Central memory CD4-positive, alpha-beta T cell (primary cell): ENCODE data around the gene MTURN.

ENCODE experiments used
- DNase-seq: peaks from one replicate; pipeline ENCODE4 v3.0.0; 2022

MTURN gene

GRCh38 chr7:30162622-30163124, 27.9 kb downstream of the MTURN start:
- no peak for DNase-seq

DNA sequence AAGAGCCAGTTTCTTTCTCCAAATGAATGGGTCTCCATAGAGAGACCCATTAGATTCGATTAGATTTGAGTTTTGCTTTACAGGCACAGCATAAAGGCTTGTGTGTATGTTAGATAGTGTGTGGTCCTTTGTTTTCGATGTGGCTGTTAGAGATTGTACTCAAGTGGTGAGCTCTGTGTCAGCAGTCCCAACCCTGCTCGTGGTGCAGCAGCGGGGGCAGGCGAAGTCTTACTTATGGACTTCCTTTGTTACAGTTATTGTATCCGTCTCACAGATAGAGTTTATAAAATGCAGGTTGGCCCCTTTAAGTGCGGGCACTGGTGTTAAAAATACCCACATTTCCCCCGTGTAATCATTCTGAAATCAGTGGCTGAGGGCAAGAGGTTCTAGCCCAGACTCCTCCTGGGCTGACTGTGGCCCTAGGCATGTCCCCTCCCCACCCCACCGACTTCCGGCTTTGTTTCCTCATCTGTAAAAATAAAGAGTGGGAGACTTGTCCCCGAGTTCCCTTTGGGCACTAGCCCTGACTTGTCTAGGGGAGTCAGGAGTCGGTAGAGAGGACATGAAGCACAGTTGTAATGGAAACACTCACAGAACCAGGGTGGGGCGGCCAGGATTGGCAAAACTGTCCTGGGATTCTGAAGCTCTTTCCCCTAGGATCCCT, 28.6 kb downstream of the MTURN start:
- DNase-seq, result no peak

DNA sequence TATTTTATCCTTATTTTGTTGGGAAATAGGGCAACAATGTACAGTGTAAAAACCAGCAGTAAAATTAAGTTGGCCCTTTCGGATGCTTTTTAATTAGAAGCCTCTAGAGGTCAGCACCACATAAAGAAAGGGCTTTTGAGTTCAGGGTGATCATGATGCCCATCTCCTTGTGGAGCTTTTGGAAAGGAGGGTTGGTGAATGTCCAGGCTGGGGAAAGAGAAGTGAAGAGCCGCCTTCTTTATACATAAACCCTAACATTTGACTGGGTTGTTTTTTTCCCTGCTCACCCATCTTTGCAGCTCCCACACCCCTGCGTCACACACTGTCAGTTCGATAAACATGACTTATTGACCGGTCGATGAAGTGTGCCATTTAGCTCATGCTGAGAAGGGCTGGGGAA, 29.8 kb downstream of the MTURN start:
- DNase-seq, result no peak

DNA sequence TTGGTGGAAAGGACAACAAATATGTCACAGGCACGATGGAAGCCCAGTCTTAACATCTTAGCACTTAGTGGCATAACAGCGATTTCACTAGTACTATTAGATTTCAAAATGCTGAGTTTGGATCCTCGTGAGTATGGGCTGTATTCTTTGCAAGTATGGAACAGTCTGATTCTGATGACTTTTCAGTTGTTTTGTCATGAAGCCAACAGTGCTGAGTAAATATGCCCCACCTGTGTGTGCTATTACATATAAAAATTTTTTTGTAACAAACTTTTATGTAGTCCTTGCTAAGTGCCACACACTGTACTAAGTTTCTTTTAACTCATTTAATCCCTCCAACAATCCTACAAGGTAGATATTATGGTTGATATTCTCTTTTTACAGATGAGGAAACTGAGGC, 30.8 kb downstream of the MTURN start:
- no peak for DNase-seq

GRCh38 chr7:30166155-30166840, 31.5 kb downstream of the MTURN start:
- DNase-seq, result no peak

DNA sequence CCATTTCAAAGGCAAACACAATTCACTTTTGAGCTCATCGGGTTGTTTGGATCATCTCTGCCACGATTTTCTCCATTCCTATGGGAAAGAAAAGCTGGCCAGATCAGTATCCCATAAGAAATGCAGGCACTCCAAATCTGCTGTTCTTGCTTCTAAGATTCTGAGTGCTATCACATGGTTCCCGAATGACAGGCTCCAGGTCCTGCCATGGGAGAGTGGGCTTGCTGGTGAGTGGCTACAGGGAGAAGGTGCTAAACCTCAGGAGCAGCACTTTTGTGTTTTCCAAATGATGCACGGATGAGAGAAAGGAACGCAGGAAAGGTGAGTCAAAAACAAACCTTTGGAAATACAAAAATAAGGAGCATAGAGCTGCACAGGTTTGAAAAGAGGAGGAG, 32.1 kb downstream of the MTURN start:
- no peak for DNase-seq

DNA sequence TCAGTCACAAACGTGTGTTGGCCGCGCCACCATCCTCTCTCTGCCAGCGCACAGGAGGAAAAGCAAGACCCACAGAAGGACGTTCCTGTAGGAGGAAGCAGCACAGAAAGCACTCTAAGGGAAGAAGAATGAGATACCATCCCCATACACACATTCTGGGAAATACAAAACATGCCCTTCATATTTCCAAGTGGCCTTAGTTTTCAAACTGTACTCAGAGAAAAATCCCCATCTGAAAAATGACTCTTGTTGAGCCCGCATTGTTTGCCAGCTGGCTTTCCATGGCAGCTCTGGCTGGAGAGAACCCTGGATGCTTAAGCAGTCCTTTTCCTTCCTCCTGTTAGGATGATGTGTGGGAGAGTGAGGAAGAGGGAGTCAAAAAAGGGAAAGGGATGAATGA, 33.1 kb downstream of the MTURN start:
- no peak for DNase-seq

- no peak for DNase-seq
These were observed 34.2 kb downstream of the MTURN start for GRCh38 chr7:30168835-30169573.

DNA sequence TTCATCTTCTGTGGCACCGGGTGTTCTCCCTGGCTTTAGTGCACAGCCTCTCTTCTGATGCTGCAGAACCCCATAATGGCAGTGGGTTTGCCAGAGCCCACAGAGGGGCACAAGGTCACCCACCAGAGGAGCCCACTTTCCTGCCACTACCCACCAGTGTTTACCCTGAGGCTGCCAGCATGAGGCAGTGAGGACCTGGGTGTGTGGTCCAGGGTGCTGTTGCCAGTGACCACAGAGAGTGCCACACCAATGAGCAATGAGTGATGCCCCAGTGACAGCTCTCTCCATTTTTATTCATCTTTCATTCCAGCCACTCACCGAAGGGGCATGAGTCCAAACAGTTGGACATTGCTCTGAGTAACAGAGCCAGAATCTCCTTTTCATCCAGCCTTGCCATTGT, 34.8 kb downstream of the MTURN start:
- DNase-seq, result no peak

DNA sequence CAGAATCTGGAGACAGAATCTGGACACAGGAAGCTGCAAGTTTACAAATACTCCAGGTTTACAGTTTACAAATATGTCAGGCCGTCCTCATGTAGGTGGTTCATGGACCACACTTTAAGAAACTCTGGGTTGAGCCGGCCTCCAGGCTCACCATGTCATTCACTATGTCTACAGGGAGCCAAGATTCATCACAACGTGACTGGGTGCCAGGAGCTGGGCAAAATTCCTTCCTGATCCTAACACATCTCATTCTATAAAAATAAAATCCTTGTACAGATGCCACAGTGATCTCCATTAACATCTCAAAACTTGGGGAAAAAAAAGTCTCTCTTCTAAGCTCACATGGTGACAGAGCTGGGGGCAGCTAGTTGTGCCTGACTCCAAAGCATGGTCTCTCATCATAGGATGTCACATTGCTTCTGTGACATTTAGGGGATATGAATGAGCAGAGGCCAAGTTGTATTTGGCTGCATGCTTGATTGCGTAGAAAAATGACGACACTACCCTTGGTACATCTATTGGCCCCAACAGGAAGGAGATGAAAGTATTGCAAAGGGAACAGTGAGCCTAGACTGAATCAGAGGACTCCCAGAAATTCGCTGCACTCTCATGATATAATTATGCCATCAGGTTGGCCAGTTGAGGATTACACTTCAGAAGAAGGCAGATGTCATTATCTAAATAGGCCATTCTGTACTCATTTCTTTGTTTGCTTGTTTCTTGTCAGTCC, 35.9 kb downstream of the MTURN start:
- no peak for DNase-seq

DNA sequence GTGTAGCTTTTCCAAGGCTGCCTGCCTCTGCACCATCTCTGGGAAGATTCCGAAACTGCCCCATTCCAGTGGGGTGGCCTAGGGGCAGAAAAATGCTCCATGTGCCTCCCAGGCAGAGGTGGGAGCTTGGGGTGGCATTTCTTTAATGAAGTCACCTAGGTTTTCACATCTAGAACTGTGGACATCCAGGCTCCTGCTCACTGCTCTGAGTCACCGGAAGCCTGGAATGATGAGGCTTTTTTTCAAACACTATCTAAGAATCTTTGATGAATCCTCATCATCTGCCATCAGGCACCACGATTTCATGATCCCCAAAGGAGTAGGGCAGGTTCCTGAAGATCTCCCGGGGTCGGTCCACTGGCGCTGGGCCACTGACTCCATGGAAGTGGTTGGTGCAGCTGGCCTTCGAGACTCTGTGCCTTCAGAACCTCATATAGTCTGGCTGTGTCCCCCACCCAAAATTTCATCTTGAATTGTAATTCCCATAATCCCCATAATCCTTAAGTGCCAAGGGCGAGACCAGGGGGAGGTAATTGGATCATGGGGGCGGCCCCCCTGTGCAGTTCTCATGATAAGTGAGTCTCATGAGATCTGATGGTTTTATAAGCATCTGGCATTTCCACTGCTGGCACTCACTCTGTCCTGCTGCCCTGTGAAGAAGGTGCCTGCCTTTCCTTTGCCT, 37.1 kb downstream of the MTURN start:
- no peak for DNase-seq

- DNase-seq, result no peak
These were observed 37.7 kb downstream of the MTURN start for GRCh38 chr7:30172451-30172850.

GRCh38 chr7:30173058-30173897, 38.5 kb downstream of the MTURN start:
- no peak for DNase-seq

- no peak for DNase-seq
These were observed 40.4 kb downstream of the MTURN start for GRCh38 chr7:30175180-30175579.

- no peak for DNase-seq
These were observed 40.9 kb downstream of the MTURN start for GRCh38 chr7:30175636-30176147.

GRCh38 chr7:30176463-30177109, 41.8 kb downstream of the MTURN start:
- DNase-seq, result no peak

DNA sequence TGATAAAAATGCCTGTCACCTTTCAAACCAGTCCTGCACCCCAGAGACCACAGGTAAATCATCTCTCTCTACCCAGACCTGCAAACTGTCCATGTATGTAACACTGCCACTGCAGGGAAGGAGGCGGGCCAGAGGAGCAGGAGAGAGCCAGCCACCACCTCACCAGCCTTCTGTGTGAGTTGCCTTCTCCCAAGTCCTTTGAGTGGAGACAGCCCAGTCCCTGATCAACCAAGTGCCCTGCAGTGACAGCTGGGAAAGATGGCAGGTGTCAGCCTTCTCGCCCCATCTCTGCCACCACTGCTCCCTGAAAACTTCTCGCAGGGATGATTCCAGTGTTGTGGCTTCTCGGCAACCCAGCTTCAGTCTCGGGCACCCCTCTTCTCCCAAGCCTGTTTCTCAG, 42.4 kb downstream of the MTURN start:
- DNase-seq, result no peak

GRCh38 chr7:30177965-30178364, 43.2 kb downstream of the MTURN start:
- DNase-seq, result no peak

GRCh38 chr7:30178748-30179436, 44.1 kb downstream of the MTURN start:
- DNase-seq, result no peak

DNA sequence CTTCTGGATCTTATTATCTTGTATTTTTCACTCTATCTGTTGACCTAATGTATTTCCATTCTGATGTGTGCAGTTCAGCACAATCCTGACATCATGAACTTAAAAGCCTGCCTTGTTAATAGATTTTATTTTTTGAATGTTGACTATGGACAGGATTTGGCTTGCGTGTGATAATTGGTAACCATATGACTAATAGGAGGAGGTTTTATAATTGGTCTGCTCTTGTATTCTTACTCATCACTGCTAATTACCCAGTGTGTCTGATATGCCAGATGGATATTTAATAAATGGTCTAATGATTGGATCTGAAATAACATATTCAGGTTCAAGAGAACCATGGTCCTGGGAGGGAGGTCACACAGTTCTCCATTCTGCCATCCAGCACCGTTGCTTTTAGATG, 45.9 kb downstream of the MTURN start:
- no peak for DNase-seq
